H9 (cell line): ENCODE measurements around the gene AGBL3. TPM values are rescaled to one million over a fixed set of nuclear protein-coding genes. Genes with fewer than 3 reads are reported as not detected.

Source experiments
- DNase-seq: peaks from one replicate; pipeline ENCODE4 v3.0.0-alpha.2; 2017
- H2AFZ ChIP-seq: one replicate; pipeline ENCODE4 v1.6.1; 2013; ENCODE audit warnings: mild to moderate bottlenecking, low read length, control low read depth, moderate library complexity
- H2AK5ac ChIP-seq: 2 replicates; pipeline ENCODE4 v1.6.1; 2013; ENCODE audit warnings: low read length, control low read depth, mixed read lengths; ENCODE audit not compliant: insufficient read length
- H2BK120ac ChIP-seq: one replicate; pipeline ENCODE4 v1.6.1; 2013; ENCODE audit warnings: low read depth, mild to moderate bottlenecking, low read length, control low read depth, inconsistent platforms; ENCODE audit not compliant: poor library complexity, severe bottlenecking
- H2BK12ac ChIP-seq: 2 replicates; pipeline ENCODE4 v1.6.1; 2013; ENCODE audit warnings: low read length, control low read depth, mixed read lengths, low read depth; ENCODE audit not compliant: insufficient read length
- H2BK15ac ChIP-seq: 2 replicates; pipeline ENCODE4 v1.6.1; 2013; ENCODE audit warnings: low read depth, low read length, control low read depth
- H2BK20ac ChIP-seq: one replicate; pipeline ENCODE4 v1.6.1; 2013; ENCODE audit warnings: low read depth, mild to moderate bottlenecking, low read length, control low read depth, inconsistent platforms; ENCODE audit not compliant: poor library complexity, severe bottlenecking
- H2BK5ac ChIP-seq: 2 replicates; pipeline ENCODE4 v1.6.1; 2013; ENCODE audit warnings: low read length, control low read depth, mixed read lengths; ENCODE audit not compliant: insufficient read length
- H3K14ac ChIP-seq: 2 replicates; pipeline ENCODE4 v1.6.1; 2013; ENCODE audit warnings: low read length, control low read depth; ENCODE audit not compliant: insufficient read depth
- H3K18ac ChIP-seq: 2 replicates; pipeline ENCODE4 v1.6.1; 2013; ENCODE audit warnings: low read depth, mild to moderate bottlenecking, mixed read lengths, low read length, control low read depth; ENCODE audit not compliant: insufficient read length
- H3K23ac ChIP-seq: 2 replicates; pipeline ENCODE4 v1.6.1; 2013; ENCODE audit warnings: low read length, control low read depth, mixed read lengths, low read depth; ENCODE audit not compliant: insufficient read length
- H3K23me2 ChIP-seq: 2 replicates; pipeline ENCODE4 v1.6.1; 2013; ENCODE audit warnings: low read depth, mild to moderate bottlenecking, mixed read lengths, low read length, control low read depth; ENCODE audit not compliant: insufficient read length, poor library complexity, severe bottlenecking
- H3K27ac ChIP-seq: 2 replicates; pipeline ENCODE4 v1.5.1; 2013; ENCODE audit warnings: low read length, control low read depth, mixed read lengths, low read depth; ENCODE audit not compliant: insufficient read length
- H3K27me3 ChIP-seq: 2 replicates; pipeline ENCODE4 v1.6.1; 2013; ENCODE audit warnings: low read length, control low read depth, inconsistent platforms; ENCODE audit not compliant: insufficient read depth
- H3K4ac ChIP-seq: 2 replicates; pipeline ENCODE4 v1.6.1; 2013; ENCODE audit warnings: low read depth, mild to moderate bottlenecking, control low read depth, inconsistent platforms, low read length, moderate library complexity
- H3K4me1 ChIP-seq: 2 replicates; pipeline ENCODE4 v1.6.1; 2013; ENCODE audit warnings: low read length, control low read depth, inconsistent platforms; ENCODE audit not compliant: insufficient read depth
- H3K4me2 ChIP-seq: 2 replicates; pipeline ENCODE4 v1.6.1; 2013; ENCODE audit warnings: low read length, control low read depth, mixed read lengths; ENCODE audit not compliant: insufficient read length, insufficient read depth
- H3K56ac ChIP-seq: 2 replicates; pipeline ENCODE4 v1.6.1; 2013; ENCODE audit warnings: low read depth, mild to moderate bottlenecking, mixed read lengths, low read length, control low read depth; ENCODE audit not compliant: insufficient read length
- H3K79me1 ChIP-seq: 2 replicates; pipeline ENCODE4 v1.6.1; 2013; ENCODE audit warnings: low read depth, mild to moderate bottlenecking, moderate library complexity, low read length, control low read depth, inconsistent platforms; ENCODE audit not compliant: insufficient read depth, poor library complexity, severe bottlenecking
- H3K79me2 ChIP-seq: 2 replicates; pipeline ENCODE4 v1.6.1; 2013; ENCODE audit warnings: low read length, control low read depth, inconsistent platforms; ENCODE audit not compliant: insufficient read depth
- H3K9ac ChIP-seq: 2 replicates; pipeline ENCODE4 v1.6.1; 2013; ENCODE audit warnings: low read length, control low read depth, mixed read lengths; ENCODE audit not compliant: insufficient read length; ENCODE audit errors: extremely low read depth
- H3K9me3 ChIP-seq: one replicate; pipeline ENCODE4 v1.6.1; 2013; ENCODE audit warnings: low read depth, low read length, inconsistent platforms; ENCODE audit not compliant: control insufficient read depth
- H3T11ph ChIP-seq: one replicate; pipeline ENCODE4 v1.6.1; 2013; ENCODE audit warnings: mild to moderate bottlenecking, low read length, control low read depth, inconsistent platforms
- H4K20me1 ChIP-seq: one replicate; pipeline ENCODE4 v1.6.1; 2013; ENCODE audit not compliant: control insufficient read depth, insufficient read length, insufficient read depth
- H4K5ac ChIP-seq: 2 replicates; pipeline ENCODE4 v1.6.1; 2013; ENCODE audit warnings: low read depth, mild to moderate bottlenecking, mixed read lengths, low read length, control low read depth; ENCODE audit not compliant: insufficient read length
- H4K8ac ChIP-seq: replicated peaks from 2 replicates; pipeline ENCODE4 v1.6.1; 2013; ENCODE audit warnings: low read length, control low read depth, mixed read lengths, low read depth; ENCODE audit not compliant: insufficient read length
- H4K91ac ChIP-seq: 2 replicates; pipeline ENCODE4 v1.6.1; 2013; ENCODE audit warnings: low read depth, mild to moderate bottlenecking, moderate library complexity, mixed read lengths, low read length, control low read depth; ENCODE audit not compliant: insufficient read length
- H3K27ac Mint-ChIP-seq, 3 experiments: 2 replicates in 2 of 3; 3 replicates in 1 of 3; pipeline ENCODE4 v1.8.0; 2020 to 2021; ENCODE audit warnings: mixed read lengths in 3 of 3, mild to moderate bottlenecking in 1 of 3, moderate library complexity in 1 of 3
- H3K27me3 Mint-ChIP-seq: 2 replicates; pipeline ENCODE4 v1.8.0; 2021; ENCODE audit warnings: low read depth, mild to moderate bottlenecking, moderate library complexity, mixed read lengths
- H3K36me3 Mint-ChIP-seq, 3 experiments: 2 replicates in 2 of 3; 3 replicates in 1 of 3; pipeline ENCODE4 v1.8.0; 2020 to 2021; ENCODE audit warnings: low read depth in 3 of 3, mixed read lengths in 3 of 3; ENCODE audit not compliant: insufficient read depth in 1 of 3
- H3K4me1 Mint-ChIP-seq, 2 experiments: 2 replicates each; pipeline ENCODE4 v1.8.0; 2020; ENCODE audit warnings: mixed read lengths in 2 of 2
- H3K4me3 Mint-ChIP-seq, 2 experiments: 2 replicates in 1 of 2; 3 replicates in 1 of 2; pipeline ENCODE4 v1.8.0; 2020 to 2021; ENCODE audit warnings: mild to moderate bottlenecking in 2 of 2, mixed read lengths in 2 of 2, moderate library complexity in 1 of 2
- H3K9me3 Mint-ChIP-seq, 2 experiments: 2 replicates in 1 of 2; 3 replicates in 1 of 2; pipeline ENCODE4 v1.8.0; 2020; ENCODE audit warnings: mild to moderate bottlenecking in 2 of 2, mixed read lengths in 2 of 2, moderate library complexity in 1 of 2
- CTCF ChIP-seq: fragments of 200-600 bp; sonication (generic); conservative IDR thresholded peaks from 3 replicates; pipeline ENCODE4 v1.8.0; 2021; ENCODE audit warnings: antibody characterized with exemption, mild to moderate bottlenecking
- WGBS: extraction: QIAGEN DNeasy Blood & Tissue Kit; methylation state at CpG from one replicate; pipeline ENCODE4 v1.1.7; 2013; ENCODE audit warnings: missing lambda C conversion rate, low lambda C conversion rate, mixed read lengths; ENCODE audit not compliant: insufficient read length; ENCODE audit errors: extremely low coverage; 5-methylcytosine and 5-hydroxymethylcytosine counted together
- total RNA-seq: library from RNA; stranded (reverse); gene quantifications from 2 replicates; pipeline ENCODE4 v1.2.1, GENCODE V29; 2021

The AGBL3 gene
- total RNA-seq, 1 experiment from 2014 or later: 2.4 TPM

DNA sequence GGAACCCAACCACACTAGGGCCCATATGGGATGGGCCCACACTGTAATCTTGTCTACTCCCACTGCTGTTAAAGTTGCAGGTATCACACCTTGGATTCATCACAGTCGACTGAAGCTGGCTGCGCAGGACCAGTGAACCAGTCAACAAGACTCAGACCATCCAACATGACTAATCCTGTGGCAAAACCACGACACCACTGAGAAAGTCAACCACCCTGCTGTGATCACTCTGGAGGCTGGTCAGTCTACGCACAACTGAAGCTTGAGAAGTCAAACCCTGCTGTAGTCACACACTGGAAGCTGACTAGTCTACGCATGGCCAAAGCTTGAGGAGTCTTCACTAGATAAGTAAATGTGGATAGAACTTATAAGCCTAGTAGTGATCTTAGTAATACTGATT lies 193.8 kb downstream of the AGBL3 start:
- Histone ChIP-seq H3K4ac (no peak overlapping the region), H3K9me3 (peaks cover 25% of the 10 kb centered on the region), H2AFZ (no peak overlapping the region), H3K79me2 (no peaks in the 10 kb centered on the region), H3K56ac (no peak overlapping the region), H4K91ac (no peak overlapping the region), H4K8ac (no peak overlapping the region), H3K18ac (no peak overlapping the region), H2BK15ac (no peak overlapping the region), H2BK12ac (no peak overlapping the region), H3K23ac (no peak overlapping the region), H4K5ac (no peak overlapping the region), H3K4me1 (peaks cover 5% of the 10 kb centered on the region; the same call in 1 of the 2 replicates), H3K14ac (no peak overlapping the region), H3K9ac (no peak overlapping the region), H3T11ph (no peak overlapping the region), H2BK120ac (no peak overlapping the region), H2BK5ac (no peak overlapping the region), H3K27ac (no peak overlapping the region), H3K79me1 (no peaks in the 10 kb centered on the region), H3K23me2 (no peaks in the 10 kb centered on the region), H3K4me2 (no peak overlapping the region), H2BK20ac (no peak overlapping the region), H3K27me3 (no peaks in the 10 kb centered on the region), H4K20me1 (no peaks in the 10 kb centered on the region), H2AK5ac (no peak overlapping the region)
- Mint-ChIP-seq H3K4me3 (no peak overlapping the region), H3K27ac (no peak overlapping the region), H3K4me1 (peaks cover 12 to 27% of the 10 kb centered on the region in 2 experiments), H3K27me3 (no peaks in the 10 kb centered on the region), H3K36me3 (peaks cover 30 to 65% (median 47%) of the 10 kb centered on the region in 3 experiments), H3K9me3 (peaks cover 34 to 37% of the 10 kb centered on the region in 2 experiments)
- DNase-seq: no peak
- no peak for TF ChIP-seq CTCF
- no CpG with 5 or more reads among the region's 5 CpGs for WGBS
